ENCODE results near the gene PCP4. TPM values are rescaled to one million over a fixed set of nuclear protein-coding genes. Genes with fewer than 3 reads are reported as not detected.

The PCP4 gene
- total RNA-seq, 1 experiment from 2014 or later: 1.6 TPM

- H3K27ac Mint-ChIP-seq: no peak overlapping the region
- H3K4me1 Mint-ChIP-seq: no peaks in the 10 kb centered on the region
- no peaks in the 10 kb centered on the region for H3K9me3 Mint-ChIP-seq
- TF ChIP-seq NFATC4 (CRISPR knock-in tag; IDR thresholded peaks at IDR 0.05) (no peak), AFF4 (CRISPR knock-in tag; IDR thresholded peaks at IDR 0.05; ENCODE audit: borderline replicate concordance) (no peak), CTCF (IDR thresholded peaks at IDR 0.05) (no peak), ZNF317 (CRISPR knock-in tag; IDR thresholded peaks at IDR 0.05; ENCODE audit: borderline replicate concordance, low read depth) (no peak), RELA (CRISPR knock-in tag; IDR thresholded peaks at IDR 0.05; ENCODE audit: borderline replicate concordance) (no peak), ZBTB21 (CRISPR knock-in tag; IDR thresholded peaks at IDR 0.05; ENCODE audit: borderline replicate concordance) (no peak), NR3C1 (CRISPR knock-in tag; conservative IDR thresholded peaks at IDR 0.05; ENCODE audit: low read depth) (no peak), IRF2 (CRISPR knock-in tag; IDR thresholded peaks at IDR 0.05; ENCODE audit: borderline replicate concordance, low read depth) (no peak), ZSCAN18 (CRISPR knock-in tag; IDR thresholded peaks at IDR 0.05) (no peak), ZNF512 (CRISPR knock-in tag; IDR thresholded peaks at IDR 0.05; ENCODE audit: borderline replicate concordance) (no peak), FOXJ3 (CRISPR knock-in tag; IDR thresholded peaks at IDR 0.05; ENCODE audit: borderline replicate concordance) (no peak), IRF1 (CRISPR knock-in tag; IDR thresholded peaks at IDR 0.05) (no peak), PRRX2 (CRISPR knock-in tag; IDR thresholded peaks at IDR 0.05) (no peak), FOXP4 (CRISPR knock-in tag; IDR thresholded peaks at IDR 0.05) (no peak), ERG (CRISPR knock-in tag; IDR thresholded peaks at IDR 0.05) (no peak)
- ATAC-seq: no peak
- POLR2A ChIA-PET: no interaction called here
- CTCF ChIA-PET: interaction anchor here (0.8 to 1.4 kb wide), 3 partner anchors 15 to 436 kb away, joined by 3 to 8 read pairs (median 3); partner anchors contain the start of genes LCA5L and PCP4
- no peaks in the 10 kb centered on the region for H3K27me3 Mint-ChIP-seq (ENCODE audit: low read depth)
- DNase-seq (ENCODE audit: low spot score): no peak
- no peak overlapping the region for H3K4me3 Mint-ChIP-seq
- no peaks in the 10 kb centered on the region for H3K36me3 Mint-ChIP-seq
Observed at GRCh38 chr21:39881661-39882060, 14.4 kb downstream of the PCP4 start.
